ENCODE results near the gene NDUFV3.
"Not testable (repeated sequence)": the region's sequence is repeated elsewhere in the genome, so short reads cannot be mapped to it uniquely, and the experiment has no call there.

NDUFV3 gene

DNA sequence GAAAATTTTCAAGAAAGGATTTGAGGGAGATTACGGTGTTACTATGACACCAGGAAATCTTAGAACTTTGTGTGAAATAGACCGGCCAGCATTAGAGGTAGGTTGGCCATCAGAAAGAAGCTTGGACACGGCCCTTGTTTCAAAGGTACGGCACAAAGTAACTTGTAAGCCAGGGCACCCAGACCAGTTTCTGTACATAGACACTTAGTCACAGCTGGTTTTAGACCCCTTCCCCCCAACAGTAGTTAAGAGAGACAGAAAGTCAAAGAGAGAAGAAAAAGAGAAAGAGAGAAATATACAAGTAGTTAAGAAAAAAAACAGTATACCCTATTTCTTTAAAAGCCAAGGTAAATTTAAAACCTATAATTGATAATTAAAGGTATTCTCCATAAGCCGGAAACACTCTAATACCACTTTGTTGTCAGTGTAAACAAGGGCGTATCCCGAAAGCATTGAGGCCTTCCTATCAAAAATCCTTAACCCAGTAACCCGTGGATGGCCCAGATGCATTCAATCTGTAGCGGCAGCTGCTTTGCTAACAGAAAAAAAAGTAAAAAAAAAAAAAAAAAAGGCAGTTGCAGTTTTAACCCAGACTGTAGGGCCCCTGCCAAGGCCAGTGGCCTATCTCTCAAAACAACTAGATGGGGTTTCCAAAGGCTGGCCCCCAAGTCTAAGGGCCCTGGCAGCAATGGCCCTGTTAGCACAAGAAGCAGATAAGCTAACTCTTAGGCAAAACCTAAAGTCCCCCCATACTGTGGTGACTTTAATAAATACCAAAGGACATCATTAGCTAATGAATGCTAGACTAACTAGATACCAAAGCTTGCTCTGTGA lies 40.2 kb downstream of the NDUFV3 start:
- not testable (repeated sequence) for DNase-seq (ENCODE audit: low read depth in 1 of 2, low spot score in 1 of 2)

DNA sequence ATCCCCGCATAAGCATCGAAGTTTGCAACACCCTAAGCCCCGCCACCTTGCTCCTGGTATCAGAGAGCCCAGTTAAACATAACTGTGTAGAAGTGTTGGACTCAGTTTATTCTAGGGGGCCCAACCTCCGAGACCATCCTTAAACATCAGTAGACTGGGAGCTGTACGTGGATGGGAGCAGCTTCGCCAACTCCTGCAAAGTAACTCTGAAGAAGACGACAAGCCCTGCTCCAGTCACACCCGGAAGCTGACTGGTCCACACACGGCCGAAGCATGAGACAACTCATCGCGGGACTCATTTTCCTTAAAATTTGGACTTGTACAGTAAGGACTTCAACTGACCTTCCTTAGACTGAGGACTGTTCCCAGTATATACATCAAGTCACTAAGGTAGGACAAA lies 40.9 kb downstream of the NDUFV3 start:
- not testable (repeated sequence) for DNase-seq (ENCODE audit: low read depth in 1 of 2, low spot score in 1 of 2)

DNA sequence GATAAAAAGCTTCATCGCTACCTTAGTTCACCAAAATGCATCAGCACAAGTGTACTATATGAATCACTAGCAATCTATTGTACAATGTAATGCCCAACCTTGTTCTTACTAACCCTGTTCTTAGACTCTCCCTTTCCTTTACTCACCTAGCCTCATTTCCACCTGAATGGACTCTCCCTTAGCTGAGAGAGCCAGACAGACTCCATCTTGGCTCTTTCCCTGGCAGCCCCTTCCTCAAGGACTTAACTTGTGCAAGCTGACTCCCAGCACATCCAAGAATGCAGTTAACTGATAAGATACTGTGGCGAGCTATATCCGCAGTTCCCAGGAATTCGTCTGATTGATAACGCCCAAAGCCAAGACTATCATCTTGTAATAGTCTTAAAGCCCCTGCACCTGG lies 43.3 kb downstream of the NDUFV3 start:
- DNase-seq (ENCODE audit: low read depth in 1 of 2, low spot score in 1 of 2) = not testable (repeated sequence)

DNA sequence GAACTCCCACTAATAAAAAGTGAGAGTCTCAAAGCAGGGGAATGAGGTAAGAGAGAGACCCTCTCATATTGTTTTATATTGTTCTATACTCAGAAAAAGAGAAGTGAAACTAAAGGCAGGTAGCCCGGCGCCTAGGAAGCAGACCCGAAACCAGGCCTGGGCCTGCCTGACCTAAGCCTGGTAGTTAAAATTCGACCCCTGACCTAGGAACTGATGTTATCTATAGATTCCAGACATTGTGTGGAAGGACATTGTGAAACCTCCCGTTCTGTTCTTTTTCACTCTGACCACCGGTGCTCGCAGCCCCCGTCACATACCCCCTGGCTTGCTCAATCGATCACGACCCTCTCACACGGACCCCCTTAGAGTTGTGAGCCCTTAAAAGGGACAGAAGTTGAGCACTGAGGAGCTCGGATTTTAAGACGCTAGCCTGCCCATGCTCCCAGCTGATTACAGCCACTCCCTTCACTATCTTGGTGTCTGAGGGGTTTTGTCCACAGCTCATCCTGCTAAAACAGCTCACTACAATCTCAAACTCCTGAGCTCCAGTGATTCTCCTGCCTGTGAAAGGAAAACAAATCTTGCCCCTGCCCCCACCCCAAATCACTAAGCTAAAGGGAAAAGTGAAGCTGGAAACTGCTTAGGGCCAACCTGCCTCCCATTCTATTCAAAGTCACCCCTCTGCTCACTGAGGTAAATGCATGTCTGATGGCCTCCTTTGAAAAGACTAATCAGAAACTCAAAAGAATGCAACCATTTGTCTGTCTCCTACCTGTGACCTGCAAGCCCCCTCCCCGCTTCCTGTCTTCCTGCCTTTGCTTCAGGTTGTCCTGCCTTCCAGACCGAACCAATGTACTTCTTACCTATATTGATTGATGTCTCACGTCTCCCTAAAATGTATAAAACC lies 44.2 kb downstream of the NDUFV3 start:
- not testable (repeated sequence) for DNase-seq (ENCODE audit: low read depth in 1 of 2, low spot score in 1 of 2)

DNA sequence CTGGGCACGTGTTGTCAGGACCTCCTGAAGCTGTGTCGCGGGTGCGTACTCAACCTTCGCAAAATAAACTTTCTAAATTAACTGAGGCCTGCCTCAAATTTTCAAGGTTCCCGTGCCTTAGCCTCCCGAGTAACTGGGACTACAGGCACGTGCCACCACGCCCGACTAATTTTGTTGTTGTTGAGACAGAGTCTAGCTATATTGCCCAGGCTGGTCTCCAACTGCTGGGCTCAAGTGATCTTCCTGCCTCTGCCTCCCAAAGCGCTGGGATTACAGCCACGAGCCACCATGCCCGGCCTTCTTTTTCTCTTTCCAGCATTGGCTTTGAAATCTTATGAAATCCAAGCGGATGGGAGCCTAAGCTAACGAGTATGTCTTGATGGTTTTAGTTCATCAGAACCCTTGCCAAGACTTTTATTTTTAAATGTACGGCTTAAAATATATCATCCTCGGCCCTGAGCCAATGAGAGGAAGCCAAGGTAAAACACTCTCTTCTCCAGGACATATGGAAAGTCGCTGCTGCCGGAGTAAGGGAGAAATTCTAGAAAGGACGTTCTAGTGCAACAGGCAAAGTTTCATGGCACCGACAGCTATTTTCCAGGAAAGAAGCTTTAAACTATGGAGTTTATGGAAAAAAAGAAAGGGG lies 45.0 kb downstream of the NDUFV3 start:
- DNase-seq (ENCODE audit: low read depth in 1 of 2, low spot score in 1 of 2) = no peak

DNA sequence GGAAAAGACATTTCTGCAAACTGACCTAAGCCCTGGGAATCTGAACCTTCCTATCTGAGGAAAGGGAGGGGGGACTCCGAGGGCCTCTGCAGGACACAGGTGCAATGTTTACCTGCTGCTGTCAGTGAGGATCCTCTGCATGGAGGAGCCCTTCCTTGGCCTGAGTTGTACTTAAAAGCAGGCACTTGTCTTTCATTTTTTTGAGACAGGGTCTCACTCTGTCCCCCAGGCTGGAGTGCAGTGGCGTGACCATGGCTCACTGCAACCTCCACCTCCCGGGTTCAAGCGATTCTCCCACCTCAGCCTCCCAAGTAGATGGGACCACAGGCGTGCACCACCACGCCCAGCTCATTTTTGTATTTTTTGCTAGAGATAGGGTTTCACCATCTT lies 45.5 kb downstream of the NDUFV3 start:
- DNase-seq (ENCODE audit: low read depth in 1 of 2, low spot score in 1 of 2) = not testable (repeated sequence)

DNA sequence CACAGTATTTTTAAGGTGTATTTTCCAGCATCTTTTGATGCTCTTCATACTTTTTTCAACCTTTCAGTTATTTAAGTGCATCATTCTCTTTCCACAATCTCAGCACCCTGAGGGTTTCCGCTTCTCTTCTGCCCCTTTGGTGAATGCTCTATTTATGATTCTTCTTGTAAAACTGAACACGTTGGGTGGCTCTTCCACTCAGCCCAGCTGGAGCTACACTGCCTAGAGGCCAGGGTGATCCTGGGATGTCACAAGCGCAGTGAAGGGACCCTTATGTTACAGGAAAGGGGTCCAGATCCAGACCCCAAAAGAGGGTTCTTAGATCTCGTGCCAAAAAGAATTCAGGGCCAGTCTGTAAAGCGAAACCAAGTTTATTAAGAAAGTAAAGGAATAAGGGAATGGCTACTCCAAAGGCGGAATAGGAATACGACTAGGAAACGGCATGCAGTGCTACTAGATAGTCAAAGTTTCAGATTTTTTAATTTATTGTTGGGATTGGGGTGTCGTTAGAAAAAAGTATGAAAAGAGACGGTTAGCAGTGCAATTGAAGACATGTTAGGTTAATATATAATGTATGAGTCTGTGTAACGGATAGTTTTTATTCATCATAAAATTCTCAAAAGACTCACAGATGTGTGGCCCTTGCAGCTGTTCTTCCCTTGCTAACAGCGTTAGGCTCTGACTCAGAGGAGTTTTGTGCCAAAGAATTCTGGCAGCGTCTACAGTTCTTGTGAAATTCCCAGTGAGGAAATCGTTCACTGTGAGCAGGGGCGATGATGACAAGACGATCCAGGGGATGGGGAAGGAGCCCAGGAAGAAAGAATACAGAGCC lies 46.7 kb downstream of the NDUFV3 start:
- no peak for DNase-seq (ENCODE audit: low read depth in 1 of 2, low spot score in 1 of 2)

DNA sequence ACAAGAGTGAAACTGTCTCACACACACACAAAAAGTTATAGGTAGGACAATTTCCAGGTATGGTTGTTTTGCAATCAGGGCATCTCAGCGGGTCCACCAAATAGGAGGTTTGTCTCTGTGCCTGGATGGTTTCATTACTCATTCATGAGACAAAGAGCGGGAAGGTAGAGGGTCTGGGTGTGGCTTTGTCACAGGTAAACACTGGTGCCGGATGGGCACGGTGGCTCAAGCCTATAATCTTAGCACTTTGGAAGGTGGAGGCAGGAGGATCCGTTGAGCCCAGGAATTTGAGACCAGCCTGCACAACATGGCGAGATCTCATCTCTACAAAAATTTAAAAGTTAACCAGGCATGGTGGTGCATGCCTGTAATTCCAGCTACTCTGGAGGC lies 48.6 kb downstream of the NDUFV3 start:
- no peak for DNase-seq (ENCODE audit: low read depth in 1 of 2, low spot score in 1 of 2)

DNA sequence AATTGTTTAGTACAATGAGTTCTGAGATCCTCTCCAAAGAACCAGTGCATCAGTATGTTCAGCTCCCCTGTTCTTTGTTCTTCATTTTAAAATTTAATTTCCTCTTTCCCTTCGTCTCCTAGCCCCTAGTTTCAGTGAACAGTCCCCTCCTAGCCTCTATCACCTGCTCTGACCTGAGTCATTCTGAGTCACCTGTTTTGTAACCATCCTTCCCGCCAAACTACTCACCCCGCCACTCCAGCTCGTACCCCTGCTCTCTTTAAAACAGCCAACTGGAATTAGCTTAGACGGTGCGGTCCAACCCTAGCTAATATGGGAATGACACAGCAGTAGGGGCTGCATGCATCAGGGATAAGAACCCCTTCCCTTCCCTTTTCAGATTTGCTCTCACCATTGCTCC lies 49.1 kb downstream of the NDUFV3 start:
- no peak for DNase-seq (ENCODE audit: low read depth in 1 of 2, low spot score in 1 of 2)

DNA sequence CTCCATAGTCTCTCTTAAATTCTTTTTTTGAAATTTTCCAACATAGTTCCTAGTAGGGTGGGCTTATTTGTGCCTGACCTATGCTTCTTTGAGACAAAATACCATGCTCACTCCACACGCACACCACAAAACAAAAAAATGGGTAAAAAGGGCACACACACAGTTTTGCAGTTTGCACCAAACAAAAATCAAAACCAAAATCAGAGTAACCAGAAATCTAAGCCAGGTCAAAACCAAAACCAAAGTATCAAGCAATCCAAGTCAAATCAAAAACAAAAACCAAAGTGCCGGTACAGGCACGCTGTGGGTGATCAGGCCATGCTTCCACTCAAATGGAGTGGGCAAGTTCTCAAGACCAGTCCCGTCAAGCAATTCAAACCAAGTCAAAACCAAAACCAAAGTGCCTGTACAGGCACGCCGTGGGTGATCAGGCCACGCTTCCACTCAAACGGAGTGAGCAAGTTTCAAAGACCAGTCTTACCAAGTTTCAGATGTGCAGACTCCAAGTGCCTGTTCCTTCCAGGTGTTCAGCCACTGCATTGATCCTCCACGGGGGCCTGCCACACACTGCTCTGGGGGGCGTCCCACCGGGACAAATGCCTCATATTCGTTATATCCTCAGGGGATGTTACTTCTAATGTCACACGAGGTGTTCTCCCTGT lies 56.1 kb downstream of the NDUFV3 start:
- not testable (repeated sequence) for DNase-seq (ENCODE audit: low read depth in 1 of 2, low spot score in 1 of 2)

DNA sequence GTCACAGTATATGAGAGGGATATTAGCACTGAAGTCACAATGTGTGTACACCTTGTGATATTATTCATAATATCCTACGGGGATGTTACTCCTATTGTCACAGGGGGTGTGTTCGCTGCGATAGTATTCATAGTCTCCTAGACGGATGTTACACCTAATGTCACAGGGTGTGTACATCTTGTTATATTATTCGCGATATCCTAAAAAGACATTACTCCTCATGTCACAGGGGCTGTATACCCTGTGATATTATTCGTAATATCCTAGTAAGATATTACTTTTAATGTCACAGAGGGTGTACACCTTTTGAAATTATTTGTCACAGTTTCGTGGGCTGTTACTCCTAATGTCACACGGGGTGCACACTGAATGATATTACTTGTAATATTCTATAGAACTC lies 58.1 kb downstream of the NDUFV3 start:
- not testable (repeated sequence) for DNase-seq (ENCODE audit: low read depth in 1 of 2, low spot score in 1 of 2)

DNA sequence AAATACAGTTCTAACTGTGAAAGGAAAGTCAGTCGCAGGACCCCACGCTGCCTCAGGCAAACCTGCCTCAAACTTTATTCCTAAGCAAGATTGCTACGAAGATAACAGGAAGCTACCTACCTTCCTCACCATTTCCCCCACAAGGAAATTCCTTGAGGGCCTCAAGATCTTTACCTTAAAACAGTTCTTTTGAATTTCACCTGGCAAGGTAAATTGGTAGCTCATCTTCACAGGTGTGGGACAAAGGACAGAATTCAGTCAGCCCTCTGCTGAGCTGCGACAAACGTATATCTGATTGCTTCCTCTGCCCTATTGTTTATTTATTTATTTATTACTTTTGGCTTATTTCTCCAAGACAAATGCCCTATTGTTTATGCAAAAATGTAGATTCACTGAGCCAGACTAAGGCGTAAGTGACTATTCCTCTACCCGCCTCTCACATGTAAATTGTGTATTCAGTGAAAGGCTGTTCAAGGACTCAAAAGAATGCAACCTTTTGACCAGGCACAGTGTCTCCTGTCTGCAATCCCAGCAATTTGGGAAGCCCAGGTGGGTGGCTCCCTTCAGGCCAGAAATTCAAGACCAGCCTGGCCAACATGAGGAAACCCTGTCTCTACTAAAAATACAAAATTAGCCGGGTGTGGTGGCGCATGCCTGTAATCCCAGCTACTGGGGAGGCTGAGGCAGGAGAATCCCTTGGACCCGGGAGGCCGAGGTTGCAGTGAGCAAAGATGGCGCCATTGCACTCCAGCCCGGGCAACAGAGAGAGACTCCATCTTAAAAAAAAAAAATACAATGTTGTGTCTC lies 63.9 kb downstream of the NDUFV3 start:
- no peak for DNase-seq (ENCODE audit: low read depth in 1 of 2, low spot score in 1 of 2)

DNA sequence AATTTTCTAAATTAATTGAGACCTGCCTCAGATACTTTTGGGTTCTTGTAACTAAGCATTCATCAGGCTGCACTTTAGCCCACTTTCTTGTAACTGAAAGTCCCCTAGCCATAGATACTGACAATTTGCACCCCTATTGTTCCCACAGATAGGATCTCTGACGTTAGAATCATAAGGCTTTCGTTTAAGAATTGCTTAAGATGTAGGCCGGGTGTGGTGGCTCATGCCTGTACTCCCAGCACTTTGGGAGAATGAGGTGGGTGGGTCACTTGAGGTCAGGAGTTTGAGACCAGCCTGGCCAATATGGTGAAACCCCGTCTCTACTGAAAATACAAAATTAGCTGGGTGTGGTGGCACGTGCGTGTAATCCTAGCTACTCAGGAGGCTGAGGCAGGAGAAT lies 65.0 kb downstream of the NDUFV3 start:
- DNase-seq (ENCODE audit: low read depth in 1 of 2, low spot score in 1 of 2) = not testable (repeated sequence)

DNA sequence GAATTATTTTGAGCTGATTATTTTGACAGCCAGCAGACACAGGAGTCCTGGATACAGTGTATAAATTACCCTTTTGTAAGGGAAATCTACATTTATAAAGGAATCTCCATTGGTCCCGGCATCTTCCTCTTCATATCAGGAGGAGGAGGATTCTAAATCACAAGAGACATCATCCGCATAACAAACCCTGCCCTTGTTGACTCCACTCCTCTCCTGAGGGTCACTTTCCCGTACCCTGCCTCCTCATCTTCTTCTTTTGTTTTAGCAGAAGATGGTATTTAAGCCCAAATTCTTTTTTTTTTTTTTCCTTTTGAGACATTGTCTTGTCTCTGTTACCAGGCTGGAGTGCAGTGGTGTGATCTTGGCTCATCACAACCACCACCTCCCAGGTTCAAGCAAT lies 66.6 kb downstream of the NDUFV3 start:
- no peak for DNase-seq (ENCODE audit: low read depth in 1 of 2, low spot score in 1 of 2)

DNA sequence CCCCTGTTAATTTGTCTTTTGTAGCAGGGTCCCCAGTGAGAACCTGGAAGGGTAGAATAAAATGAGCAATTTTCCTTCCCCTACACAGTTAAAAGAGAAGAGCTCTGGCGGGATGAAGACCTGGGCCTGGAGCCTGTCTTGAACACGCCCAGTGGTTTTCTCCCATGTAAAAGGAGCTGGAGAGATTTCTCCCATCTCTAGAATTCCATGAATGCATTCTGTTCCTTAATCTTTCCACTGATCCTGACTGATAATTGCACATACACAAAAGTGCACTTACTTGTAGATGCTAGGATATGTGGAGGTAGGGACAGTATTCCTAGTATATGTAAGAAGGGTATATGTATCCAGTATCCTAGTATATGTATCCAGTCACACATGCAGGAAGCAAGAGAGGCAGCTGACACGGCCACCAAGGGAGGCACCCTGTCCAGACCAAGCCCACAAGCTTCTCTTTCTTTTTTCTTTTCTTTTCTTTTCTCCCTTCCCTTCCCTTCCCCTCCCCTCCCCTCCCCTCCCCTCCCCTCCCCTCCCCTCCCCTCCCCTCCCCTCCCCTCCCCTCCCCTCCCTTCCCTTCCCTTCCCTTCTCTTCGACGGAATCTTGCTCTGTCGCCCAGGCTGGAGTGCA lies 69.4 kb downstream of the NDUFV3 start:
- no peak for DNase-seq (ENCODE audit: low read depth in 1 of 2, low spot score in 1 of 2)

Data from activated CD4-positive, alpha-beta T cell treated with anti-CD3 and anti-CD28 coated beads, Interleukin-2, amount 50 U/mL, for 24 hours (primary cell).